LNCaP clone FGC (cell line): ENCODE data around the gene RASA1.
A peak's percentile ranks its signal among the peaks of the same experiment; 100 is the strongest.

ENCODE experiments used
- DNase-seq: peaks from one replicate; pipeline ENCODE4 v3.0.0-alpha.2; 2011; ENCODE audit warnings: low read depth
- H3K4me3 ChIP-seq: 2 replicates; pipeline ENCODE4 v1.5.1; 2011; ENCODE audit warnings: mild to moderate bottlenecking, low read depth, low read length, control low read depth
- CTCF ChIP-seq: IDR thresholded peaks from 2 replicates; pipeline ENCODE4 v1.5.1; 2012; ENCODE audit warnings: mild to moderate bottlenecking; ENCODE audit not compliant: control insufficient read depth, insufficient read depth; ENCODE audit errors: extremely low read depth

Gene RASA1

GRCh38 chr5:87267574-87268125, at the start of gene RASA1:
RASA1 (plus strand) TSS chr5:87267883; CDS start chr5:87268452, 569 bp downstream.
- peak; percentile 79 for DNase-seq
- no peak for TF ChIP-seq CTCF
- peak within 1 kb of the TSS; percentile 91 for H3K4me3 ChIP-seq

GRCh38 chr5:87229780-87230179, 37.9 kb upstream of the RASA1 start:
- no peak overlapping the region for H3K4me3 ChIP-seq
- TF ChIP-seq CTCF: no peak
- DNase-seq: no peak

GRCh38 chr5:87231037-87231808, 36.5 kb upstream of the RASA1 start:
- no peak for TF ChIP-seq CTCF
- H3K4me3 ChIP-seq: no peak overlapping the region
- DNase-seq: no peak

GRCh38 chr5:87233143-87233542, 34.5 kb upstream of the RASA1 start:
- no peak overlapping the region for H3K4me3 ChIP-seq
- no peak for DNase-seq
- no peak for TF ChIP-seq CTCF

- DNase-seq: no peak
- H3K4me3 ChIP-seq: no peak overlapping the region
- TF ChIP-seq CTCF: no peak
Measured at GRCh38 chr5:87241555-87241954, 26.1 kb upstream of the RASA1 start.

- H3K4me3 ChIP-seq: no peak overlapping the region
- TF ChIP-seq CTCF: no peak
- DNase-seq: no peak
Measured at GRCh38 chr5:87242242-87242641, 25.4 kb upstream of the RASA1 start.
